ENCODE measurements around the gene TRAF3. TPM values are rescaled to one million over a fixed set of nuclear protein-coding genes. Genes with fewer than 3 reads are reported as not detected.

Gene TRAF3
- total RNA-seq, 1 experiment from 2014 or later: 37.6 TPM

DNA sequence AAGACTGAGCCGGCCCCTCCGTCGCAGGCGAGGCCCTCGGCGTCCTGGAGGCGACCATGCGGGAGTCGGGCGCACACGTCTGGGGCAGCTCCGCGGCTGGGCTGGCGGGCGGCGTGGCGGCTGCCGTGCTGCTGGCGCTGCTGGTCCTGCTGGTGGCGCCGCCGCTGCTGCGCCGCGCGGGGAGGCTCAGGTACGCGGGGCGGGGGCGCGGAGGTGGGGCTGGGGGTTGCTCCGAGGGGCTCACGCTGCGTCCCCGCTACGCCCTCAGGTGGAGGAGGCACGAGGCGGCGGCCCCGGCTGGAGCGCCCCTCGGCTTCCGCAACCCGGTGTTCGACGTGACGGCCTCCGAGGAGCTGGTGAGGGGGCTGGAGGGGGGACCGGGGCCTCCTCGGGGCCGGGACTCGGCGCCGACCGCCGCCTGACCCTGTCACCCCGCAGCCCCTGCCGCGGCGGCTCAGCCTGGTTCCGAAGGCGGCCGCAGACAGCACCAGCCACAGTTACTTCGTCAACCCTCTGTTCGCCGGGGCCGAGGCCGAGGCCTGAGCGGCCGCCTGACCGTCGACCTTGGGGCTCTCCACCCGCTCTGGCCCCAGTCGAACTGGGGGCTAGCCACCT, 153.0 kb downstream of the TRAF3 start:
- ATAC-seq (no peak), DNase-seq (ENCODE audit: low read depth, low spot score) (no peak)
- ChIA-PET CTCF (no interaction called here), POLR2A (no interaction called here)
- Histone ChIP-seq H3K27me3 (ENCODE audit: control insufficient read depth, insufficient read depth, low read length) (no peaks in the 10 kb centered on the region), H3K36me3 (ENCODE audit: control insufficient read depth, insufficient read depth, low read length) (no peaks in the 10 kb centered on the region), H3K4me3 (ENCODE audit: low read depth in 2 of 2, low read length in 2 of 2) (no peak overlapping the region), H3K27ac (ENCODE audit: low read length) (no peak overlapping the region), H3K9me3 (ENCODE audit: control insufficient read depth, insufficient read depth, low read depth, low read length) (no peaks in the 10 kb centered on the region), H3K4me1 (ENCODE audit: control insufficient read depth, insufficient read depth, low read length) (peaks cover 2% of the 10 kb centered on the region; the same call in 1 of the 2 replicates)
- in situ Hi-C loops (cut with HindIII; ENCODE audit: low pct_unique_long_range_greater_than_20kb, low sequenced_read_pairs) (no loop called here), intact Hi-C loops (cut with micrococcal nuclease; ENCODE audit: unreplicated experiment) (no loop called here)
- no TSS peak for BruUV-seq (replicated peaks)
- TF ChIP-seq SIN3A (IDR thresholded peaks at IDR 0.05; ENCODE audit: borderline replicate concordance, insufficient read depth, low read depth, low read length) (no peak), POLR2AphosphoS5 (IDR thresholded peaks at IDR 0.05; ENCODE audit: low read depth, low read length) (no peak), TCF7L2 (IDR thresholded peaks at IDR 0.05; ENCODE audit: low read depth, low read length) (no peak)
- TF ChIP-seq, protein P1, sequence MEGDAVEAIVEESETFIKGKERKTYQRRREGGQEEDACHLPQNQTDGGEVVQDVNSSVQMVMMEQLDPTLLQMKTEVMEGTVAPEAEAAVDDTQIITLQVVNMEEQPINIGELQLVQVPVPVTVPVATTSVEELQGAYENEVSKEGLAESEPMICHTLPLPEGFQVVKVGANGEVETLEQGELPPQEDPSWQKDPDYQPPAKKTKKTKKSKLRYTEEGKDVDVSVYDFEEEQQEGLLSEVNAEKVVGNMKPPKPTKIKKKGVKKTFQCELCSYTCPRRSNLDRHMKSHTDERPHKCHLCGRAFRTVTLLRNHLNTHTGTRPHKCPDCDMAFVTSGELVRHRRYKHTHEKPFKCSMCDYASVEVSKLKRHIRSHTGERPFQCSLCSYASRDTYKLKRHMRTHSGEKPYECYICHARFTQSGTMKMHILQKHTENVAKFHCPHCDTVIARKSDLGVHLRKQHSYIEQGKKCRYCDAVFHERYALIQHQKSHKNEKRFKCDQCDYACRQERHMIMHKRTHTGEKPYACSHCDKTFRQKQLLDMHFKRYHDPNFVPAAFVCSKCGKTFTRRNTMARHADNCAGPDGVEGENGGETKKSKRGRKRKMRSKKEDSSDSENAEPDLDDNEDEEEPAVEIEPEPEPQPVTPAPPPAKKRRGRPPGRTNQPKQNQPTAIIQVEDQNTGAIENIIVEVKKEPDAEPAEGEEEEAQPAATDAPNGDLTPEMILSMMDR (IDR thresholded peaks at IDR 0.05): no peak
- TF ChIP-seq, protein P2, sequence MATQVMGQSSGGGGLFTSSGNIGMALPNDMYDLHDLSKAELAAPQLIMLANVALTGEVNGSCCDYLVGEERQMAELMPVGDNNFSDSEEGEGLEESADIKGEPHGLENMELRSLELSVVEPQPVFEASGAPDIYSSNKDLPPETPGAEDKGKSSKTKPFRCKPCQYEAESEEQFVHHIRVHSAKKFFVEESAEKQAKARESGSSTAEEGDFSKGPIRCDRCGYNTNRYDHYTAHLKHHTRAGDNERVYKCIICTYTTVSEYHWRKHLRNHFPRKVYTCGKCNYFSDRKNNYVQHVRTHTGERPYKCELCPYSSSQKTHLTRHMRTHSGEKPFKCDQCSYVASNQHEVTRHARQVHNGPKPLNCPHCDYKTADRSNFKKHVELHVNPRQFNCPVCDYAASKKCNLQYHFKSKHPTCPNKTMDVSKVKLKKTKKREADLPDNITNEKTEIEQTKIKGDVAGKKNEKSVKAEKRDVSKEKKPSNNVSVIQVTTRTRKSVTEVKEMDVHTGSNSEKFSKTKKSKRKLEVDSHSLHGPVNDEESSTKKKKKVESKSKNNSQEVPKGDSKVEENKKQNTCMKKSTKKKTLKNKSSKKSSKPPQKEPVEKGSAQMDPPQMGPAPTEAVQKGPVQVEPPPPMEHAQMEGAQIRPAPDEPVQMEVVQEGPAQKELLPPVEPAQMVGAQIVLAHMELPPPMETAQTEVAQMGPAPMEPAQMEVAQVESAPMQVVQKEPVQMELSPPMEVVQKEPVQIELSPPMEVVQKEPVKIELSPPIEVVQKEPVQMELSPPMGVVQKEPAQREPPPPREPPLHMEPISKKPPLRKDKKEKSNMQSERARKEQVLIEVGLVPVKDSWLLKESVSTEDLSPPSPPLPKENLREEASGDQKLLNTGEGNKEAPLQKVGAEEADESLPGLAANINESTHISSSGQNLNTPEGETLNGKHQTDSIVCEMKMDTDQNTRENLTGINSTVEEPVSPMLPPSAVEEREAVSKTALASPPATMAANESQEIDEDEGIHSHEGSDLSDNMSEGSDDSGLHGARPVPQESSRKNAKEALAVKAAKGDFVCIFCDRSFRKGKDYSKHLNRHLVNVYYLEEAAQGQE (IDR thresholded peaks at IDR 0.05; ENCODE audit: insufficient read depth in 1 of 2, low read depth in 2 of 2, low read length in 1 of 2): no peak

DNA sequence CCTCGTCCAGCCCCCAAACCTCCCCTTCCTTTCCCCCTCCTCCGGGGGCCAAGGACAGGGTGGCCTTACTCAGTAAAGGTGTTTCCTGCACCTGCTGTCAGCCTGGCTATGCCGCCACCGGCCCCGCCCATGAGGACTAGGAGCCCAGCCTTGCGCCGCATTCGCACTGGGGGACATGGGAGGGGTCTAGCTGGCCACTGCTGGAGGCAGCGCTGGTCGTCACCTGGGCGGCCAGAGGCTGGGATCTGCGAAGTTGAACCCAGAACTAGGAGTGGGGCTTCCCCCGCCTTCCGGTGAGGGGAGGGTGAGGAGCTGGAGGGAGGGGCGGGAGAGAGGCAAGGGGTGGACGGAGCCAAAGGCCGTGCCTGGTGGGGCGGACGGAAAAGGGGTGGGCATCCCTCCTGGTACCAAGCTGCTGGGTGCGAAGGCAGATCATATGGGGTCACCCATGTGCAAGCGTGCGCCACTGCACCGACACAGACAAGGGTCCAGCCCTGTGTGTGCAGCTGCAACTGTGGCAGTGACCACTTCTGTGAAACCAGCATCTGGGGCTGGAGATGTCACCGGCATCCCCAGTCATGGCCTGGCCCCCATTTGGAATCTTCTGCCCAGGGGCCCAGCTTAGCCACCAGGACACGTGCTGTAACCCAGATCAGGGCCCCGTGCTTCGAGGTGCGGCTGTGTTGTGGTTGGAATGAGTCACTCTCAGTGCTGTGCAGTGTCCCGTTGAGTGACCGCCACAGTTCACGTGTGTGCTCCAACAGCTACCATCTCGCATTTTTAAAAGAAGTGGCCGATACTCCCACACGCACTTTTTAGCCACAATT, 153.7 kb downstream of the TRAF3 start:
- H3K4me1 ChIP-seq (ENCODE audit: control insufficient read depth, insufficient read depth, low read length): peaks cover under 1% of the 10 kb centered on the region; the same call in 1 of the 2 replicates
- BruUV-seq (replicated peaks): no TSS peak
- ATAC-seq: peak; percentile 40; the same call in 1 of the 2 replicates
- TF ChIP-seq, protein P1 (IDR thresholded peaks at IDR 0.05): no peak
- TF ChIP-seq TCF7L2 (IDR thresholded peaks at IDR 0.05; ENCODE audit: low read depth, low read length) (no peak), POLR2AphosphoS5 (IDR thresholded peaks at IDR 0.05; ENCODE audit: low read depth, low read length) (no peak), SIN3A (IDR thresholded peaks at IDR 0.05; ENCODE audit: borderline replicate concordance, insufficient read depth, low read depth, low read length) (no peak)
- TF ChIP-seq, protein P2 (IDR thresholded peaks at IDR 0.05; ENCODE audit: insufficient read depth in 1 of 2, low read depth in 2 of 2, low read length in 1 of 2): no peak
- DNase-seq (ENCODE audit: low read depth, low spot score): no peak
- H3K36me3 ChIP-seq (ENCODE audit: control insufficient read depth, insufficient read depth, low read length): no peaks in the 10 kb centered on the region
- POLR2A ChIA-PET: no interaction called here
- CTCF ChIA-PET: no interaction called here
- no peaks in the 10 kb centered on the region for H3K9me3 ChIP-seq (ENCODE audit: control insufficient read depth, insufficient read depth, low read depth, low read length)
- no peak overlapping the region for H3K4me3 ChIP-seq (ENCODE audit: low read depth in 2 of 2, low read length in 2 of 2)
- intact Hi-C loops (cut with micrococcal nuclease; ENCODE audit: unreplicated experiment) (no loop called here), in situ Hi-C loops (cut with HindIII; ENCODE audit: low pct_unique_long_range_greater_than_20kb, low sequenced_read_pairs) (no loop called here)
- H3K27ac ChIP-seq (ENCODE audit: low read length): no peak overlapping the region
- H3K27me3 ChIP-seq (ENCODE audit: control insufficient read depth, insufficient read depth, low read length): no peaks in the 10 kb centered on the region

All from Panc1 (cell line).